ENCODE results near the gene ITGAV.
"Not testable (repeated sequence)": the region's sequence is repeated elsewhere in the genome, so short reads cannot be mapped to it uniquely, and the experiment has no call there.

ITGAV gene

GRCh38 chr2:186589612-186590349 is at the start of gene ITGAV:
Gene ITGAV (plus strand): TSS chr2:186590056. CDS start chr2:186590339, 283 bp downstream.
- DNase-seq: peak; percentile 87

GRCh38 chr2:186540941-186541340 is 48.9 kb upstream of the ITGAV start:
- no peak for DNase-seq

GRCh38 chr2:186542002-186542401 is 47.9 kb upstream of the ITGAV start:
- no peak for DNase-seq

- DNase-seq: no peak
Measured at GRCh38 chr2:186543561-186544131, 46.2 kb upstream of the ITGAV start.

GRCh38 chr2:186544255-186544675 is 45.6 kb upstream of the ITGAV start:
- DNase-seq: no peak

- DNase-seq: no peak
Measured at GRCh38 chr2:186546846-186547245, 43.0 kb upstream of the ITGAV start.

- DNase-seq: no peak
Measured at GRCh38 chr2:186551323-186552050, 38.4 kb upstream of the ITGAV start.

- no peak for DNase-seq
Measured at GRCh38 chr2:186554429-186554828, 35.4 kb upstream of the ITGAV start.

GRCh38 chr2:186554850-186555671 is 34.8 kb upstream of the ITGAV start:
- DNase-seq: no peak

- no peak for DNase-seq
Measured at GRCh38 chr2:186558512-186559276, 31.2 kb upstream of the ITGAV start.

GRCh38 chr2:186559370-186559769 is 30.5 kb upstream of the ITGAV start:
- no peak for DNase-seq

GRCh38 chr2:186559848-186560247 is 30.0 kb upstream of the ITGAV start:
- no peak for DNase-seq

- no peak for DNase-seq
Measured at GRCh38 chr2:186560254-186560653, 29.6 kb upstream of the ITGAV start.

GRCh38 chr2:186561467-186562208 is 28.2 kb upstream of the ITGAV start:
- DNase-seq: no peak

- no peak for DNase-seq
Measured at GRCh38 chr2:186562209-186562578, 27.7 kb upstream of the ITGAV start.

- DNase-seq: not testable (repeated sequence)
Measured at GRCh38 chr2:186568600-186568999, 21.3 kb upstream of the ITGAV start.

- not testable (repeated sequence) for DNase-seq
Measured at GRCh38 chr2:186569127-186569526, 20.7 kb upstream of the ITGAV start.

- no peak for DNase-seq
Measured at GRCh38 chr2:186569897-186570296, 20.0 kb upstream of the ITGAV start.

- DNase-seq: no peak
Measured at GRCh38 chr2:186570604-186571003, 19.3 kb upstream of the ITGAV start.

GRCh38 chr2:186572705-186573104 is 17.2 kb upstream of the ITGAV start:
- no peak for DNase-seq

GRCh38 chr2:186573531-186573930 is 16.3 kb upstream of the ITGAV start:
- DNase-seq: no peak

- peak; percentile 69 for DNase-seq
Measured at GRCh38 chr2:186575302-186575701, 14.6 kb upstream of the ITGAV start.

Data from SIG-M5 (cell line).